HEK293T (cell line): Measurements from ENCODE around the gene PRKAR1B.

ENCODE experiments used
- CTCF ChIA-PET: fragments of 350-600 bp; formaldehyde crosslinking; extraction: SDS; loops from one replicate; lab custom pipeline; 2021; ENCODE audit warnings: antibody characterized with exemption, inconsistent platforms; lab: Yijun Ruan, JAX
- POLR2A ChIA-PET: fragments of 350-600 bp; formaldehyde crosslinking; extraction: SDS; loops from one replicate; lab custom pipeline; 2020; ENCODE audit warnings: antibody characterized with exemption, inconsistent platforms; lab: Yijun Ruan, JAX
- DNase-seq: peaks from one replicate; pipeline ENCODE4 v3.0.0; 2012; ENCODE audit warnings: mixed read lengths; ENCODE audit errors: extremely low spot score
- ARNT ChIP-seq: fragments of 450-650 bp; IDR thresholded peaks from 2 replicates; pipeline ENCODE4 v1.6.1; 2017; ENCODE audit warnings: mild to moderate bottlenecking
- BHLHE40 ChIP-seq: fragments of 450-650 bp; IDR thresholded peaks from 2 replicates; pipeline ENCODE4 v1.6.1; 2016; ENCODE audit warnings: mild to moderate bottlenecking, moderate library complexity, borderline replicate concordance
- CTBP1 ChIP-seq: fragments of 450-650 bp; IDR thresholded peaks from 2 replicates; pipeline ENCODE4 v1.6.1; 2016; ENCODE audit warnings: borderline replicate concordance
- ELF4 ChIP-seq: fragments of 450-650 bp; IDR thresholded peaks from 2 replicates; pipeline ENCODE4 v1.6.1; 2017; ENCODE audit warnings: antibody characterized with exemption
- FOXA1 ChIP-seq: fragments of 450-650 bp; IDR thresholded peaks from 2 replicates; pipeline ENCODE4 v1.6.1; 2016; ENCODE audit warnings: mild to moderate bottlenecking
- FOXK2 ChIP-seq: fragments of 450-650 bp; IDR thresholded peaks from 2 replicates; pipeline ENCODE4 v1.6.1; 2016; ENCODE audit warnings: mild to moderate bottlenecking
- FOXM1 ChIP-seq: fragments of 450-650 bp; IDR thresholded peaks from 2 replicates; pipeline ENCODE4 v1.6.1; 2017; ENCODE audit warnings: mild to moderate bottlenecking, borderline replicate concordance
- HDGF ChIP-seq: fragments of 450-650 bp; IDR thresholded peaks from 2 replicates; pipeline ENCODE4 v1.6.1; 2017; ENCODE audit warnings: antibody characterized with exemption, borderline replicate concordance
- L3MBTL2 ChIP-seq: fragments of 450-650 bp; conservative IDR thresholded peaks from 2 replicates; pipeline ENCODE4 v1.6.1; 2016; ENCODE audit warnings: mild to moderate bottlenecking
- LEF1 ChIP-seq: fragments of 450-650 bp; IDR thresholded peaks from 2 replicates; pipeline ENCODE4 v1.6.1; 2017; ENCODE audit warnings: mild to moderate bottlenecking, borderline replicate concordance
- NFRKB ChIP-seq: fragments of 450-650 bp; IDR thresholded peaks from 2 replicates; pipeline ENCODE4 v1.6.1; 2016; ENCODE audit warnings: mild to moderate bottlenecking, moderate library complexity
- SP1 ChIP-seq: fragments of 450-650 bp; IDR thresholded peaks from 2 replicates; pipeline ENCODE4 v1.6.1; 2017
- SUZ12 ChIP-seq: fragments of 450-650 bp; IDR thresholded peaks from 2 replicates; pipeline ENCODE4 v1.6.1; 2016; ENCODE audit warnings: mild to moderate bottlenecking
- TARDBP ChIP-seq: fragments of 450-650 bp; IDR thresholded peaks from 2 replicates; pipeline ENCODE4 v1.6.1; 2016
- ZNF384 ChIP-seq: fragments of 450-650 bp; IDR thresholded peaks from 2 replicates; pipeline ENCODE4 v1.6.1; 2016
- TF ChIP-seq, protein P1 (sequence below): fragments of 450-650 bp; IDR thresholded peaks from 2 replicates; pipeline ENCODE4 v1.6.1; 2016

The PRKAR1B gene

DNA sequence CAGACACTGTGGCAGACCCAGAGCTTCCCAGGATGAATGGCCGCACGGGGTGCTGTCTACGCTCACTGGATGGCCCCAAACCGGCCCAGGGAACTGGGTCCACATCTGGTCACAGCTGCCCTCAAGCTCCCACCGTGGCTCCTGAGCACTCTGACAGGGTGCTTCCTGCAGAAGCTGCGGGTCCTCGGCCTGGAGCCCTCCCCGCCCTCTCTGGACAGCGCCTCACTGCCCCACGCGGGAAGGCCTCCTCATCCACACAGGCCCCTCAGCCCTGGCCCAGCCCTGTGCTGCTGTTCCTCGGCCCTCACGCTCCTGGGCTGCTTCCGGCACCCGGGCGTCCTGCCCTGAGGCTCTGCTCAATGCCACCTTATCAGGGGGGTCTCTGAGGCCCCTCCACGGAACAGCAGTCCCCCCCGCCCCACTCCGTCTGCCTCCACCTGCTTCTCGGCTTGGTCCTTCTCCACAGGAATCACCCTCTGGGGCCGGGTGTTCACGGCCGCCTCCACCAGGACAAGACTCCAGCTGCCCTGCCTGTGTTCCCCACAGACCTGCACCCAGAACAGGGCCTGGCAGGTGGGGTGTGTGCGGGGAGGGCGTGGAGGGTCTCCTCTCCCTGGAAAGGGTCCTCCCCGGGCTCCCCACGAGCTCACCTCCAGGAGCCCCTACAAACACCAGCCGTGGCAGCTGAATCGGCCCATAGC is 132.0 kb downstream of the PRKAR1B start:
- ChIA-PET CTCF (no interaction called here), POLR2A (no interaction called here)
- TF ChIP-seq NFRKB, result no peak
- TF ChIP-seq ZNF384, result no peak
- no peak for TF ChIP-seq HDGF
- no peak for TF ChIP-seq TARDBP
- TF ChIP-seq BHLHE40, result no peak
- TF ChIP-seq FOXM1, result no peak
- no peak for TF ChIP-seq ARNT
- TF ChIP-seq, protein P1, sequence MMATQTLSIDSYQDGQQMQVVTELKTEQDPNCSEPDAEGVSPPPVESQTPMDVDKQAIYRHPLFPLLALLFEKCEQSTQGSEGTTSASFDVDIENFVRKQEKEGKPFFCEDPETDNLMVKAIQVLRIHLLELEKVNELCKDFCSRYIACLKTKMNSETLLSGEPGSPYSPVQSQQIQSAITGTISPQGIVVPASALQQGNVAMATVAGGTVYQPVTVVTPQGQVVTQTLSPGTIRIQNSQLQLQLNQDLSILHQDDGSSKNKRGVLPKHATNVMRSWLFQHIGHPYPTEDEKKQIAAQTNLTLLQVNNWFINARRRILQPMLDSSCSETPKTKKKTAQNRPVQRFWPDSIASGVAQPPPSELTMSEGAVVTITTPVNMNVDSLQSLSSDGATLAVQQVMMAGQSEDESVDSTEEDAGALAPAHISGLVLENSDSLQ, result no peak
- no peak for TF ChIP-seq LEF1
- no peak for TF ChIP-seq FOXA1
- TF ChIP-seq ELF4, result no peak
- TF ChIP-seq L3MBTL2, result no peak
- no peak for TF ChIP-seq SP1
- no peak for TF ChIP-seq FOXK2
- TF ChIP-seq CTBP1, result no peak
- no peak for TF ChIP-seq SUZ12

DNA sequence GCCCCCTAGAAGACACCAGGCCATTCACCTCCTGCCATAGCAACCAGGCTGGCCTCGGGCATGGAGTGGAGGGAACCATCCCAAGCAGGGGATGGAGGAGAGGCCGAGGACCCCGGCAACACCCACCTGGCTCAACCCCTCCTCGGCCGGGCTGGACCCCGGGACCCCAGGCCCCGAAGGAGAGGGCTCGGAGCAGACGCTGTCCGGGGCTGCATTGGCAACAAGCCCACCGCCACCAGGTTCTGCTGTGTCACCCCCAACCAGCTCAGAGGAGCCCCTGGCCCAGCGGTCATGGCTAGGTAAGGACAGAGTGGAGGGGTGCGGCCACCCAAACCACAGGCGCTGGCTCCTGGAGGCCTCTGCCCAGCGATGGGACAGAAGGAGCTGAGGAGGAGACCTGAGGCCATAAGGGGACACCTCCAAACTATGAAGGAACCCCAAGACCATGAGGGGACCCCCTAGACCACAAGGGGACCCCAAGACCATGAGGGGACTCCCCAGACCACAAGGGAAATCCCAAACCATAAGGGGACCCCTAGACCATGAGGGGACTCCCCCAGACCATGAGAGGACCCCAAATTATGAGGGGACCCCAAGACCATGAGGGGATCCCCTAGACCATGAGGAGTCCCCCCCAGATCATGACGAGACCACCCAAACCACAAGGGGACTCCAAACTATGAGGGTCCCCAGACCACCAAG is 132.7 kb downstream of the PRKAR1B start:
- ChIA-PET CTCF (no interaction called here), POLR2A (interaction anchor here (0.6 kb wide), 1 partner anchor 518 kb away, joined by 3 read pairs; no protein-coding TSS in a partner anchor)
- TF ChIP-seq BHLHE40 (no peak), ZNF384 (no peak), LEF1 (no peak), FOXM1 (no peak), SP1 (no peak), CTBP1 (no peak), ARNT (no peak), NFRKB (no peak)
- no peak for DNase-seq

More for the DNA sequence above, 132.0 kb downstream of the PRKAR1B start:
- no peak for DNase-seq

- ChIA-PET CTCF (no interaction called here), POLR2A (interaction anchor here (0.6 kb wide), 1 partner anchor 519 kb away, joined by 3 read pairs; no protein-coding TSS in a partner anchor)
- no peak for DNase-seq
- no peak for TF ChIP-seq LEF1
- TF ChIP-seq ARNT, result no peak
- no peak for TF ChIP-seq FOXK2
- TF ChIP-seq, protein P1, result no peak
- TF ChIP-seq ZNF384, result no peak
- TF ChIP-seq FOXA1, result no peak
- no peak for TF ChIP-seq SUZ12
- TF ChIP-seq TARDBP, result no peak
- no peak for TF ChIP-seq BHLHE40
- no peak for TF ChIP-seq HDGF
- no peak for TF ChIP-seq ELF4
- TF ChIP-seq L3MBTL2, result no peak
- TF ChIP-seq SP1, result no peak
- no peak for TF ChIP-seq NFRKB
Measured at GRCh38 chr7:593324-594115, 133.6 kb downstream of the PRKAR1B start.

- TF ChIP-seq FOXA1, result no peak
- DNase-seq, result no peak
- CTCF ChIA-PET, result no interaction called here
- POLR2A ChIA-PET, result no interaction called here
Measured at GRCh38 chr7:591856-592628, 135.0 kb downstream of the PRKAR1B start.

- CTCF ChIA-PET, result no interaction called here
- POLR2A ChIA-PET, result no interaction called here
- TF ChIP-seq BHLHE40, result no peak
- TF ChIP-seq SUZ12, result no peak
- TF ChIP-seq ARNT, result no peak
- DNase-seq, result no peak
Measured at GRCh38 chr7:590731-591551, 136.1 kb downstream of the PRKAR1B start.
